ENCODE results near the gene RBPJL. TPM values are rescaled to one million over a fixed set of nuclear protein-coding genes. Genes with fewer than 3 reads are reported as not detected.

The RBPJL gene
- total and polyA plus RNA-seq, 2 of the 8 experiments (the other 6 are each of a cell fraction or from before 2014, with no cell fraction given), result 0.67 to 1.3 TPM

- TF ChIP-seq GABPA (IDR thresholded peaks at IDR 0.05; ENCODE audit: borderline replicate concordance, insufficient read depth, low read length), result no peak
- no peak for TF ChIP-seq RBBP5 (IDR thresholded peaks at IDR 0.05; ENCODE audit: borderline replicate concordance, low read depth, low read length)
These were observed 49.5 kb upstream of the RBPJL start (continued) for GRCh38 chr20:45257161-45257560.
